Subcutaneous adipose tissue (tissue), 4 donors: ENCODE measurements around the gene FBXL14. TPM values are rescaled to one million over a fixed set of nuclear protein-coding genes. Genes with fewer than 3 reads are reported as not detected.

Experiments used
- total RNA-seq, 4 donors: library from RNA; depleted of rRNA; stranded (reverse); fragments of >200 nt; gene quantifications; one replicate each; pipeline ENCODE4 v1.1.0, GENCODE V29; 2016
- TF ChIP-seq, protein P1 (sequence below): fragments of 450-650 bp; IDR thresholded peaks from one replicate; pipeline ENCODE4 v1.5.1; 2016; ENCODE audit warnings: low read depth, mild to moderate bottlenecking, control low read depth, antibody characterized with exemption, moderate library complexity

FBXL14 gene
- total RNA-seq, 4 donors from 2014 or later, result 4.6 to 10.2 (median 8.0) TPM

GRCh38 chr12:1618489-1618888 lies 24.1 kb upstream of the FBXL14 start:
- TF ChIP-seq, protein P1, sequence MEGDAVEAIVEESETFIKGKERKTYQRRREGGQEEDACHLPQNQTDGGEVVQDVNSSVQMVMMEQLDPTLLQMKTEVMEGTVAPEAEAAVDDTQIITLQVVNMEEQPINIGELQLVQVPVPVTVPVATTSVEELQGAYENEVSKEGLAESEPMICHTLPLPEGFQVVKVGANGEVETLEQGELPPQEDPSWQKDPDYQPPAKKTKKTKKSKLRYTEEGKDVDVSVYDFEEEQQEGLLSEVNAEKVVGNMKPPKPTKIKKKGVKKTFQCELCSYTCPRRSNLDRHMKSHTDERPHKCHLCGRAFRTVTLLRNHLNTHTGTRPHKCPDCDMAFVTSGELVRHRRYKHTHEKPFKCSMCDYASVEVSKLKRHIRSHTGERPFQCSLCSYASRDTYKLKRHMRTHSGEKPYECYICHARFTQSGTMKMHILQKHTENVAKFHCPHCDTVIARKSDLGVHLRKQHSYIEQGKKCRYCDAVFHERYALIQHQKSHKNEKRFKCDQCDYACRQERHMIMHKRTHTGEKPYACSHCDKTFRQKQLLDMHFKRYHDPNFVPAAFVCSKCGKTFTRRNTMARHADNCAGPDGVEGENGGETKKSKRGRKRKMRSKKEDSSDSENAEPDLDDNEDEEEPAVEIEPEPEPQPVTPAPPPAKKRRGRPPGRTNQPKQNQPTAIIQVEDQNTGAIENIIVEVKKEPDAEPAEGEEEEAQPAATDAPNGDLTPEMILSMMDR, result no peak

GRCh38 chr12:1616233-1617066 lies 22.1 kb upstream of the FBXL14 start:
- TF ChIP-seq, protein P1, result no peak

DNA sequence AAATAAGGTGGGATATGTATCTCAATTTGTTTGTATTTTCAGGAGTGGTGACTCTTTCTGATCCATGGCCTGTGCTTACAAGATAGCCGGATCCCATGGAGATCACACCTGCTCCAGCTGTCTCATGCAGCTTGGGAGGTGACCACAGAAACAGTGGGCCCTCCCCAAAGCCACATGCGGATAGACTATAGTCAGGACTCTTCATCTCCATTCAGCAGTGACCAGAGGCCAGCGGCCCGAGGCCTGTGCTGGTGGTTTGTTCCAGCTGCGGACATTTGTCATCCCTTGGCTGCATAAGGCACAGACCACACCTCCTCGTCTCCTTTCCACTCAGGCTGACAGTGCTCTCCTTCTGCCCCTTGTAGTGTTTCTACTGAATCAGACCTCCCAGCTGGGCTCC lies 20.0 kb upstream of the FBXL14 start:
- TF ChIP-seq, protein P1, result no peak

GRCh38 chr12:1613860-1614259 lies 19.5 kb upstream of the FBXL14 start:
- TF ChIP-seq, protein P1, result no peak

DNA sequence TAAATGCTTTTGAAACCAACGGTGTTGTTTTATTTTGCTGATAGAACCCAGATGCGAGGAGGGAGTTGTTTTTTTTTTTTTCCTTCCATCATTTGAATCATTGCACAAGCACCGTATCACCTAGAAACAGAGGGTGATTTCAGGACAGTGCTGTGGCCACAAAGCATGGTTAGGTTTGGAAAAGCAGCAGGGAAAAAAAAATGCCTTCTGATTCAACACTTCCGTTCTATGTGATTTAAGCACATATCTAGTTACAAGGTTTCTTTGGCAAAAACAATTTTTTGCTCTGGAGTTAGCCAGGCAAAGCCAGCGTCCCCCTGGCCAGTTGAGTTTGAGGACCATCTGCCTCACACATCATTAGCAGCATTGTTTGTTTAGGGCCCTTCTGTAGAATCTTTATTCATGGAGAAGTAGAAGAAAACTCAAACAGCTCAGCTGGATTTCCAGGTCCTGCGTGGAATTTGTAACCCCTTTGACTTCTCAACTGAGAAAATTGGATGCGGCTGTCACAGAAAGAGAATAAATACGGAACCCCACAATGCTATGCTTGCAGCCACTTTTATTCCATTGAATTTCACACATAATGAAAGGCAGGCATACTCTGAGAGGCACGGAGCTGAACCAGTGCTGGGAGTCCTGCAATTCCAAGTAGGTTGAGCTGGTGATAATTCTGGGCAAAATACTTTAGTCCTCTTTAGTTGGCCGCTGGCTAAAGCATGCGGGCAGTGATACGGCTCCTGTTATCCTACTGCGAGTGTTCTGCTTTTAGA lies 17.6 kb upstream of the FBXL14 start:
- TF ChIP-seq, protein P1, result no peak

- TF ChIP-seq, protein P1, result no peak
Observed at GRCh38 chr12:1610072-1610643, 15.8 kb upstream of the FBXL14 start.

DNA sequence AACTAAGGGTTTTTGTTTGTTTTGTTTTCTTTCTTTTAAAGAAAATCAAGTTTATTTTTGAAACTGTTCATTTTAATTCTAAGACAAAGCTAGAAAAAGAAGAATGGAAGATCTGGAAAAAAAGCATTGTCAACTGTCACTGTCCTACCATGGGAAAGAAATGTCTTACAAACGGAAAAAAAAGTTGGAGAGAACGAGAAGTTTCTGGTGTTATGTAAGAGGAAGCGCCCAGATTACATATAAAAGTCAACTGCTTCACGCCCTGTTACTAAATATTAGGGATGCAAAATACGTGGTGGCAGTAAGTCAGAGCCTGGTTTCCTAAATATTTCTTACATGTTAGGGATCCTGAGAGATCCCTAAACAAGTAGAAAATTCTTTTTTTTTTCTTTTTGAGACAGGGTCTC lies 14.3 kb upstream of the FBXL14 start:
- TF ChIP-seq, protein P1, result no peak
